ENCODE data around the gene MAGOH.
"Not testable (repeated sequence)": the region's sequence is repeated elsewhere in the genome, so short reads cannot be mapped to it uniquely, and the experiment has no call there.

The MAGOH gene

GRCh38 chr1:53238197-53239155 lies at the start of gene MAGOH:
Gene MAGOH (minus strand): TSS chr1:53238518. CDS start chr1:53238448, 70 bp downstream.
- TF ChIP-seq, protein P1, sequence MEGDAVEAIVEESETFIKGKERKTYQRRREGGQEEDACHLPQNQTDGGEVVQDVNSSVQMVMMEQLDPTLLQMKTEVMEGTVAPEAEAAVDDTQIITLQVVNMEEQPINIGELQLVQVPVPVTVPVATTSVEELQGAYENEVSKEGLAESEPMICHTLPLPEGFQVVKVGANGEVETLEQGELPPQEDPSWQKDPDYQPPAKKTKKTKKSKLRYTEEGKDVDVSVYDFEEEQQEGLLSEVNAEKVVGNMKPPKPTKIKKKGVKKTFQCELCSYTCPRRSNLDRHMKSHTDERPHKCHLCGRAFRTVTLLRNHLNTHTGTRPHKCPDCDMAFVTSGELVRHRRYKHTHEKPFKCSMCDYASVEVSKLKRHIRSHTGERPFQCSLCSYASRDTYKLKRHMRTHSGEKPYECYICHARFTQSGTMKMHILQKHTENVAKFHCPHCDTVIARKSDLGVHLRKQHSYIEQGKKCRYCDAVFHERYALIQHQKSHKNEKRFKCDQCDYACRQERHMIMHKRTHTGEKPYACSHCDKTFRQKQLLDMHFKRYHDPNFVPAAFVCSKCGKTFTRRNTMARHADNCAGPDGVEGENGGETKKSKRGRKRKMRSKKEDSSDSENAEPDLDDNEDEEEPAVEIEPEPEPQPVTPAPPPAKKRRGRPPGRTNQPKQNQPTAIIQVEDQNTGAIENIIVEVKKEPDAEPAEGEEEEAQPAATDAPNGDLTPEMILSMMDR (IDR thresholded peaks at IDR 0.05; ENCODE audit: borderline replicate concordance, control extremely low read depth, extremely low read depth, insufficient read depth, missing control alignments) = no peak
- in situ Hi-C loops (cut with MboI; ENCODE audit: low sequenced_read_pairs, unreplicated experiment) = loop anchor here (10.0 kb wide), 1 partner anchor 56 kb away; no protein-coding TSS in a partner anchor
- peak; percentile 99 for DNase-seq (ENCODE audit: low spot score)

GRCh38 chr1:53286955-53287354 lies 48.6 kb upstream of the MAGOH start:
- in situ Hi-C loops (cut with MboI; ENCODE audit: low sequenced_read_pairs, unreplicated experiment) = no loop called here
- DNase-seq (ENCODE audit: low spot score) = no peak
- TF ChIP-seq, protein P1 (IDR thresholded peaks at IDR 0.05; ENCODE audit: borderline replicate concordance, control extremely low read depth, extremely low read depth, insufficient read depth, missing control alignments) = no peak

DNA sequence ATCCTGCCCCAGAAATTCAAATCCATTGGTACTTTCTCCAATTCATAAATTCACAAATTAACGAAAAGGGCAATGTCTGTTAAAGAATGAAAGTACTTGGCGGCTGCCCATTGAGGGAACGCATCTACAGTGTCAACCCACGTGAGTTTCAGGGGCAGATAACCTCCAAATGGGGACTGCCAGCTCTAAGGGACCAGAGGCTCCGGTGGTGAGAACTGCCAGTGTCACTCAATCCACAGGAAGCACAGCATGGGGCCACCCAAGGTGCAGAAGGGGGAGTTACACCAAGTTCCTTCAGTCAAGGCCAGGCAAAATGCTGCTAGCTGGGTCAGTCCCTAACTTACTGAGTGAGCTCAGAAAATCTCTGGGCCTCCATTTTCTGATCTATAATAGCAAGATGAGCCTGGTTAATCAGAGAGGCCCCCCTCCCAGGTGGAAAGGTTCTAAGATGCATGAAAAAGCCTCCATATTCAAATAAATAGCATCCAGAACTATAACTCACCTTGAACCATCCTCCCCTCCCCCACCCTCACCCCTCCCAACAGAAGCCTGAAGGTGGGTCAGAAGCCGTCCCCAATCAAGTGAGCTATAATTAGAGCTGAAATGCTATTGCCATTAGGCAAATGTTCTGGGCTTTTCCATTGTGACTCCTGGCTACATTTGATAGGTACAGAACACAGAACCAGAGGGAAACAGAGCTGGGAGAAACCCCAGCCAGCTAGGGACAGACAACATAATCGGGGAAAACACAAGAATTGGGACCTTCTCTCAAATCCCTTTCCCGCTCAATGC lies 47.8 kb upstream of the MAGOH start:
- DNase-seq (ENCODE audit: low spot score) = no peak
- in situ Hi-C loops (cut with MboI; ENCODE audit: low sequenced_read_pairs, unreplicated experiment) = no loop called here
- TF ChIP-seq, protein P1 (IDR thresholded peaks at IDR 0.05; ENCODE audit: borderline replicate concordance, control extremely low read depth, extremely low read depth, insufficient read depth, missing control alignments) = no peak

DNA sequence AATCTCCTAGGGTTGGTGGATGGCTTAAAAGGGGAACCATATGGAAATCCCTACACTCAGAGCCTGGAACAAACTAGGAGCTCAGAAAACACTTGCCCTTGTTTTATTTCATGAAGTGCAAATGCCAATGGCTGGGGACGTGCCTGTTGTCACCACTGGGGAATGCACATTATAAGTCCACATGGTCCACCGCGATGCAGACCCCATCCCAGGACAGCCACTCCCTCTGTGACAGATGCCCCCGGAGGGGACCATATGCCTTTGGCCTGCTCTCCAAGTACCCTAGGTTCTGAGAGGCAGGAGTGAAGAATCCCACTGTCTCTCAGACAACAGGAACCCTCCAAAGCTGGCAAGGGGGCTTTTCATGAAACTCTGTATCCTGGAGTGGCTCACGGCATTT lies 47.2 kb upstream of the MAGOH start:
- in situ Hi-C loops (cut with MboI; ENCODE audit: low sequenced_read_pairs, unreplicated experiment) = no loop called here
- TF ChIP-seq, protein P1 (IDR thresholded peaks at IDR 0.05; ENCODE audit: borderline replicate concordance, control extremely low read depth, extremely low read depth, insufficient read depth, missing control alignments) = no peak
- no peak for DNase-seq (ENCODE audit: low spot score)

DNA sequence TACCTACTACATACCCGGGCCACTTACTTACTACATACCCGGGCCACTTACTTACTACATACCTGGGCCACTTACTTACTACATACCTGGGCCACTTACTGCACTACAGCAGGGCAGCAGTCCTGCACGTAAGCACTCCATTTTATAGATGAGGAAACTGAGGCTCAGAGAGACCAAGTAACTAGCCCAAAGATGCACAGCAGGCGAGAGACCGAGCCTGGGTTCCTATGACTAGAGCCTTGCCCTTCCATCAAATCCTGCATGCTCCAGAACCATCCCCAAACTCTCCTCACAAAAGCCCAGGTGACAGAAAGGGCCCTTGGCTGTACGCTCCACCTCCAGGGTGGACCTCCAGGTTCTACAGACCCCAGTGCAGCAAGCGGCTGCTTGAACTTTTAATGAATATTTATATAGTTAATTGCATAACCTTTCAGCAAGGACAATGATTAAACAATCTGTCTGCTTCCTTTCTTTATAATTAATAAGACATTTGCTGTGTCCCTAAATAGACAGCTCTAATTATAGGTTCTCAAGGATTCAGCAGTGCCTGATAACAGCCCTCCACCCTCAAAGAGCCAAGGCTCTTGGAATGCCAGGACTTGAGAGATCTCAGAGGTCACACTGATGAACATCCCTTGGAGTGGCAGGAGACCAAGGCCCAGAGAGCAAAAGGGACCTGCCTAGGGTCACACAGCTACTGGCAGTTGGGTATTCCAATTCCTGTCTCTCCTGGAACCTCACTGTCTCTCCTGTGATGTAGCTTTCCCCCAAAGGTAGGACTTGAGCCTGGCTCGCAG lies 46.1 kb upstream of the MAGOH start:
- no peak for DNase-seq (ENCODE audit: low spot score)
- in situ Hi-C loops (cut with MboI; ENCODE audit: low sequenced_read_pairs, unreplicated experiment) = no loop called here
- TF ChIP-seq, protein P1 (IDR thresholded peaks at IDR 0.05; ENCODE audit: borderline replicate concordance, control extremely low read depth, extremely low read depth, insufficient read depth, missing control alignments) = no peak

DNA sequence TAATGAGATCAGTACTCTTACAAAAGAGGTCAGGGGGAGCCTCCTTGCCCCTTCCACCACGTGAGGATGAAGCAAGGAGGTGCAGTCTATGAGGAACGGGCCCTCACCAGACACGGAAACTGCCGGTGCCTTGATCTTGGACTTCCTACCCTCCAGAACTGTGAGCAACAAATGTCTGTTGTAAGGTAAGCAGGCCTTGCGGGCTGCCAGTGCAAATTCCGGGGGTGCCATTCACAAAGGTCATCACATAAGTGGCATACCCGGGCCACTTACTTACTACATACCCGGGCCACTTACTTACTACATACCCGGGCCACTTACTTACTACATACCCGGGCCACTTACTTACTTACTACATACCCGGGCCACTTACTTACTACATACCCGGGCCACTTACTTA lies 44.8 kb upstream of the MAGOH start:
- in situ Hi-C loops (cut with MboI; ENCODE audit: low sequenced_read_pairs, unreplicated experiment) = not testable (repeated sequence)

More for the DNA sequence above, 44.8 kb upstream of the MAGOH start:
- not testable (repeated sequence) for DNase-seq (ENCODE audit: low spot score)

Data from GM13976 (cell line).